BLaER1 (cell line): Measurements from ENCODE around the gene PRAMEF18.
"Not testable (repeated sequence)": the region's sequence is repeated elsewhere in the genome, so short reads cannot be mapped to it uniquely, and the experiment has no call there.

Experiments
- H3K27ac ChIP-seq: shearing (Covaris generic); formaldehyde crosslinking; 2 replicates; pipeline ENCODE4 v1.8.1; 2022
- H3K27me3 ChIP-seq: shearing (Covaris generic); formaldehyde crosslinking; 2 replicates; pipeline ENCODE4 v1.8.1; 2022
- H3K36me3 ChIP-seq: shearing (Covaris generic); formaldehyde crosslinking; 2 replicates; pipeline ENCODE4 v1.8.1; 2022
- H3K4me1 ChIP-seq: shearing (Covaris generic); formaldehyde crosslinking; 2 replicates; pipeline ENCODE4 v1.8.1; 2022
- H3K4me2 ChIP-seq: shearing (Covaris generic); formaldehyde crosslinking; 2 replicates; pipeline ENCODE4 v1.8.1; 2022
- H3K4me3 ChIP-seq: shearing (Covaris generic); formaldehyde crosslinking; 2 replicates; pipeline ENCODE4 v1.8.1; 2022
- H3K9ac ChIP-seq: shearing (Covaris generic); formaldehyde crosslinking; 2 replicates; pipeline ENCODE4 v1.8.1; 2022
- H3K9me3 ChIP-seq: shearing (Covaris generic); formaldehyde crosslinking; 2 replicates; pipeline ENCODE4 v1.8.1; 2022
- H4K20me1 ChIP-seq: shearing (Covaris generic); formaldehyde crosslinking; 2 replicates; pipeline ENCODE4 v1.8.1; 2022

PRAMEF18 gene, protein sequence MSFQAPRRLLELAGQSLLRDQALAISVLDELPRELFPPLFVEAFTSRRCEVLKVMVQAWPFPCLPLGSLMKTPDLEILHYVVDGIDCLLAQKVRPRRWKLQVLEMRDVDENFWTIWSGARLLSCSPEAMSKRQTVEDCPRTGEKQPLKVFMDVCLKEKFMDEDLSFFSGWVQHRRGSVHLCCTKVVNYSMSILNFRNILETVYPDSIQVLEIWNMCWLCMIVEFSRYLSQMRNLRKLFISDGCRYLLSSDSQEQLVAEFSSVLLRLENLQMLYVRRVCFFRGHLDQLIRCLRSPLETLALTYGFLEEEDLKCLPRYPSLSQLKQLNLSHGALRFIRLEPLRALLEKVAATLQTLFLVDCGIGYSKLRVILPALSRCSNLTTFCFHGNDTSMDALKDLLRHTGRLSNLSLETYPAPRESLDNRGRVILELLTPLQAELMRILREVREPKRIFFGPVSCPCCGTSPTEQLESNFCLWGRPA

DNA sequence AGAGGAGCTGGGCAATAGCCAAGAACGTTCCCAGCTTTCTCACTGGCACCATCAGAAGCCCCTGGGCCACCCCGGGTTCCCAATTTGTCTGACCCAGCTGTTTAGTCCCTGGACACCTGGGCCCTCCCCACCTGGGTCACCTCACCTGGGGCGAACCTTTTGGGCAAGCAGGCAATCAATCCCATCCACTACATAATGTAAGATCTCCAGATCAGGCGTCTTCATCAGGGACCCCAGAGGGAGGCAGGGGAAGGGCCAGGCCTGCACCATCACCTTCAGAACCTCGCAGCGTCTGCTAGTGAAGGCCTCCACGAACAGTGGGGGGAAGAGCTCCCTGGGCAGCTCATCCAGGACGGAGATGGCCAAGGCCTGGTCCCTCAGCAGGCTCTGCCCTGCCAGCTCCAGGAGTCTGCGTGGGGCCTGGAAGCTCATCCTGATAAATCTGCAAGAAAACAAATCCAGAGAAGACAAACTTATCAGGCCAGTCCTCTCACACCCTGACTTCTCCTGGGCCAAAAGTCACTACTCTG lies at the start of gene PRAMEF18:
Gene PRAMEF18 (minus strand): TSS at position 480 of the 530 bp plus-strand sequence. CDS start 48 bp downstream, at position 432.
- not testable (repeated sequence) for H3K4me3 ChIP-seq, H3K9me3 ChIP-seq, H3K27me3 ChIP-seq, H3K9ac ChIP-seq, H4K20me1 ChIP-seq, H3K36me3 ChIP-seq, H3K4me1 ChIP-seq, H3K27ac ChIP-seq, H3K4me2 ChIP-seq

DNA sequence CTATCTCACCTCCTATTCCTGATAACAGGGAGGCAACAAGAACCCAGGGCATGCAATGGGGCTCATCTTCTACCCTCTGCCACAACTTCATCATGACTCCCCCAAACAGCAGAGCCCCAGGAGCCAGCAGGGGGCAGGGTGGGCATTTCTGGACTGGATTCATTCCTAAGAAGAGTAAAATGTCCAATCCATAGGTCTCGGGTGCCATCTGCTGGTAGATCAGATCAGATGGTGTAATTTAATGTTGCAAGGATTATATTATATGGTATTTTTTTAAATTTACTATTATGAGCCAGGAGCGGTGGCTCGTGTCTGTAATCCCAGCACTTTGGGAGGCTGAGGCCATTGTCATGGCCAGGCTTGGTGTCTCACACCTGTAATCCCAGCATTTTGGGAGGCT lies 39.2 kb upstream of the PRAMEF18 start:
- not testable (repeated sequence) for H3K27ac ChIP-seq, H4K20me1 ChIP-seq, H3K27me3 ChIP-seq, H3K4me1 ChIP-seq, H3K4me3 ChIP-seq, H3K36me3 ChIP-seq, H3K9me3 ChIP-seq, H3K9ac ChIP-seq, H3K4me2 ChIP-seq

DNA sequence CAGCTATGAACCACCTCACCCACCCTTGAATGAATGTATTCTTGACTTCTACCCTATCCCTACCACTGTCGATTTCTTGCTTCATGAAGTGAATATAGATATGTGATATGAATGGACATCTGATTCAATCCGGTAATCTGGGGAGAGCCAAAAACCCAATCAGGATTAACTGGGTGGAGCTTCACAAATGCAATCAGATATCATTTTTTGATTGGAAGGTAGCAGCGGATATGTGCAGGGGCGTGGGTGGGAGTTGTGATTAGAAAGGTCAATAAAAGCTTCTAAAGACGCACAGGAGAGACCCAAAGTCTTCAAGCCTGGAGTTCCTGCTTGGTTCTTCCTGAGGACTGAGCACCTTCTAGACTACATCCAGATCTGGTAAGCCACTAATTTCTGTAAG lies 27.9 kb upstream of the PRAMEF18 start, which contains the start of gene PRAMEF5:
Gene PRAMEF5 (plus strand): TSS at position 301 of the 400 bp plus-strand sequence. CDS start 5,071 bp downstream, outside the sequence.
- not testable (repeated sequence) for H3K4me1 ChIP-seq, H3K27ac ChIP-seq, H4K20me1 ChIP-seq, H3K4me3 ChIP-seq, H3K4me2 ChIP-seq, H3K27me3 ChIP-seq, H3K36me3 ChIP-seq, H3K9ac ChIP-seq, H3K9me3 ChIP-seq

DNA sequence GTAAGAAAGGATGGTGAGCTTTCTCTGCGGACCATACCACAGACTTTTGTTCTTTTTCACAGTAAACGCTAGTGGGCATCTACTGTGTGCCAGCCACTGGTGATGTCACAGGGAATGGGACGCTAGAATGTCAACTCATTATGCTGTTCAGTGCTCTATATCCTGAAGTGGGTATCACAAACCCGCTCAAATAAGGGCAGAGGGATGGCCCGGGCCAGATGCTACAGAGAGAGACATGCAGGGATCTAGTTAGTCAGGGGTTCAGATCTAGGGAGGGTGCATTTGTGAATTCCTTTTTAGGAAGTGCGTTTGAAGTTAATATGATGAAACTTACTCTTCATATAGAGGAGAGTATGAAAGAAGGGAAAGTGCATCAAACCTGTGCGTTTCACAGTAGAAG lies 21.2 kb upstream of the PRAMEF18 start:
- not testable (repeated sequence) for H3K27me3 ChIP-seq, H3K4me3 ChIP-seq

DNA sequence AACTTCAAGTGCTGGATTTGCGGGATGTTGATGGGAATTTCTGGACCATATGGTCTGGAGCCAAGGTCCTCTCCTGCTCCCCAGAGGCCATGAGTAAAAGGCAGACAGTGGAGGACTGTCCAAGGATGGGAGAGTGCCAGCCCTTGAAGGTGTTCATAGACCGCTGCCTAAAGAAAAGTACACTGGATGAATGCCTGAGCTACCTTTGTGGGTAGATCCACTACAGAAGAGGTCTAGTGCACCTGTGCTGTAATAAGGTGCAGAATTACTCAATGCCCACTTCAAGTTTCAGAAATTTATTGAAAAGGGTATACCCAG lies 20.6 kb upstream of the PRAMEF18 start:
- not testable (repeated sequence) for H3K4me3 ChIP-seq, H3K4me1 ChIP-seq, H3K27ac ChIP-seq, H3K27me3 ChIP-seq, H3K9me3 ChIP-seq, H4K20me1 ChIP-seq, H3K36me3 ChIP-seq, H3K4me2 ChIP-seq, H3K9ac ChIP-seq

More for the DNA sequence above, 21.2 kb upstream of the PRAMEF18 start:
- H3K4me2 ChIP-seq, H4K20me1 ChIP-seq, H3K27ac ChIP-seq, H3K9me3 ChIP-seq, H3K4me1 ChIP-seq, H3K9ac ChIP-seq, H3K36me3 ChIP-seq: not testable (repeated sequence)

DNA sequence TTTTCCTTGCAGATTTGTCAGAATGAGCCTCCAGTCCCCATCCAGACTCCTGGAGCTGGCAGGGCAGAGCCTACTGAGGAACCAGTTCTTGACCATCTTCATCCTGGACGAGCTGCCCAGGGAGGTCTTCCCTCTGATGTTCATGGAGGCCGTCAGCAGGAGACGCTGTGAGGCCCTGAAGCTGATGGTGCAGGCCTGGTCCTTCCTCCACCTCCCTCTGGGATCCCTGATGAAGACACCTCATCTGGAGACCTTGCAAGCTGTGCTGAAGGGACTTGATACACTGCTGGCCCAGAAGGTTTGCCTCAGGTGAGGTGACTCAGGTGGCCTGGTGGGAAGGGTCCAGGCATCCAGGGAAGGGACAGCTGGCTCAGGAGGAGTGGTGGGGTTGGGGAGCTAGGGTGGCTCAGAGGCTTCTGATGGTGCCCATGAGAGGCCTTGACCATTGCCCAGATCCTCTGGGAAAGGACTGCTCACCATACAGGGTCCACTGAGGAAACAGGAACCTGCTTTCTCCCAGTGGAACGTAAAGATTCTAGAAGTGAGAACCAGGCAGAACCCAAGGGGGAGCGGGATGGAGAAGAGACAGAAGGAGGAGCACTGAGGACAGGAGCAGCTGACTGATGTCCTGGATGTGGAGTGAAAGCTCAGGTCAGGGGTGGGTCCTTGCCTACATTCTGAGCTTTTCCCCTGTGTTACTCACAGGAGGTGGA lies 20.0 kb upstream of the PRAMEF18 start:
- not testable (repeated sequence) for H3K27me3 ChIP-seq, H3K36me3 ChIP-seq, H3K4me3 ChIP-seq, H4K20me1 ChIP-seq, H3K27ac ChIP-seq, H3K9ac ChIP-seq, H3K9me3 ChIP-seq, H3K4me1 ChIP-seq, H3K4me2 ChIP-seq

DNA sequence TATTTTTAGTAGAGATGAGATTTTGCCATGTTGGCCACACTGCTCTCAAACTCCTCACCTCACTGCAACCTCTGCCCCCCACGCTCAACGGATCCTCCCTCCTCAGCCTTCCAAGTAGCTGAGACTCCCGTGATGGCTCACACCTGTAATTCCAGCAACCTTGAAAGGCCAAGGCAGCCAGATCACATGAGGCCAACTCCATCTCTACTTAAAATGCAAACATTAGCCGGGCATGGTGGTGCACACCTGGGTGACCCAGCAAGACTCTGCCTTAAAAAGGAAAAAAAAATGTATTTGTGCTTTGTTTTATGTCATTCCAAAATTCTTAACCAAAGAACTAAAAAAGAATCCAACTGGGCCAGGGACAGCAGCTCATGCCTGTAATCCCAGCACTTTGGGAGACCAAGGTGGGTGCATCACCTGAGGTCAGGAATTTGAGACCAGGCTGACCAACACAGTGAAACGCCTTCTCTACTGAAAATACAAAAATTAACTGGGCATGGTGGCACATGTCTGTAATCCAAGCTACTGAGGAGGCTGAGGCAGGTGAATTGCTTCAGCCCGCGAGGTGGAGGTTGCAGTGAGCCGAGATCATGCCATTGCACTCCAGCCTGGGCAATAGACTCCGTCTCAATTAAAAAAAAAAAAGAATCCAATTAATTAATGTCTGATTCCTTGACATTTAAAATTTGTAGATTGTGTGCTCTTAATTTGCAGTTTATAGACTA lies 17.7 kb upstream of the PRAMEF18 start:
- not testable (repeated sequence) for H3K4me3 ChIP-seq, H3K9ac ChIP-seq, H3K36me3 ChIP-seq, H3K27ac ChIP-seq, H3K4me1 ChIP-seq, H4K20me1 ChIP-seq, H3K27me3 ChIP-seq, H3K9me3 ChIP-seq, H3K4me2 ChIP-seq

DNA sequence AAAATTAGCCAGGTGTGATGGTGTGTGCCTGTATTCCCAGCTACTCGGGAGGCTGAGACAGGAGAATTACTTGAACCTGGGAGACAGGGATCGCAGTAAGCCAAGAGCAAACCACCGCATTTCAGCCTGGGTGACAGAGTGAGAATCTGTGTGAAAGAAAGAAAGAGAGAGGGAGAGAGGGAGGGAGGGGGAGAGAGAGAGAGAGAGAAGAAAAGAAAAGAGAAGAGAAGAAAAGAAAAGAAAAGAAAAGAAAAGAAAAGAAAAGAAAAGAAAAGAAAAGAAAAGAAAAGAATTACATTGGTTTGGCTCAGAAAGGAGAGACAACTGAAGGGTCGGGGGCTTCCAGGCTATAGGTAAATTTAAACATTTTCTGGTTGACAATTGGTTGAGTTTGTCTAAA lies 13.7 kb upstream of the PRAMEF18 start:
- not testable (repeated sequence) for H3K9ac ChIP-seq, H3K36me3 ChIP-seq, H4K20me1 ChIP-seq, H3K9me3 ChIP-seq, H3K4me3 ChIP-seq, H3K27ac ChIP-seq, H3K4me1 ChIP-seq, H3K27me3 ChIP-seq, H3K4me2 ChIP-seq

DNA sequence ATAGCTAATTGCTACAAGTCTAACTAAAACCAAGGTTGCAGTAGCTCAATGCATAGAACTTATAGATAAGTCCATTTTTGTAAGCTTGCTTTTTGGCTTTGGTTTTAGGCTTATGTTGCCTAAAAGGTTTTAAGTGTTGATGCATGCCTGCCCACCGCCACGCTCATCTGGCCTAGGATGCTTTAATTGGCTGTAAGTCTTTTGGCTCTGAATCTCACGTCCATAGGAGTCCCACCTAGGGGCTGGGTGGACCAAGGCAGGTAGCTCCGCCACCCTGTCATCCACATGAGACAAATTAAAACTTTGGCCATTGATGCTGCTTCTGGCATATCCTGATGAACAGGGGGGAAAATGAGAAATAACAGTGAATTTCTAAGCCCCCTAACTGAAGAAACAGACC lies 11.6 kb upstream of the PRAMEF18 start:
- not testable (repeated sequence) for H3K27ac ChIP-seq, H3K4me2 ChIP-seq, H3K27me3 ChIP-seq, H3K4me3 ChIP-seq, H3K4me1 ChIP-seq, H3K36me3 ChIP-seq, H4K20me1 ChIP-seq, H3K9ac ChIP-seq, H3K9me3 ChIP-seq

DNA sequence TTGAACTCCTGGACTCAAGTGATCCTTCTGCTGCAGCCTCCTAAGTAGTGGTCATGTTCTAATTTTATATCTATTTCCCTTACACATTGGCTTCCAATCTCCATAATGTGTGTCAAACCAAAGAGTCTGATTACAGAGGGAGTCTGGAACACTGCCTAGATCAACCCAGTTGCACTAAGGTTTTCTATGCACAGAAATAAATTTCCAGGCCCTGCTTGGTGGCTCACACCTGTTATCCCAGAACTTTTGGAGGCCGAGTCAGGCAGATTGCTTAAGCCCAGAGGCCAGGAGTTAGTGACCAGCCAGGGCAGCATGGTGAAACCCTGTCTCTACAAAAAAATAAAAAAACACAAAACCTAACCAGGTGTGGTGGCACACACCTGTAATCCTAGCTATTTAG lies 8.1 kb upstream of the PRAMEF18 start:
- H3K4me2 ChIP-seq, H3K27me3 ChIP-seq, H3K9ac ChIP-seq, H3K27ac ChIP-seq, H3K36me3 ChIP-seq, H3K9me3 ChIP-seq, H3K4me3 ChIP-seq, H3K4me1 ChIP-seq, H4K20me1 ChIP-seq: not testable (repeated sequence)

DNA sequence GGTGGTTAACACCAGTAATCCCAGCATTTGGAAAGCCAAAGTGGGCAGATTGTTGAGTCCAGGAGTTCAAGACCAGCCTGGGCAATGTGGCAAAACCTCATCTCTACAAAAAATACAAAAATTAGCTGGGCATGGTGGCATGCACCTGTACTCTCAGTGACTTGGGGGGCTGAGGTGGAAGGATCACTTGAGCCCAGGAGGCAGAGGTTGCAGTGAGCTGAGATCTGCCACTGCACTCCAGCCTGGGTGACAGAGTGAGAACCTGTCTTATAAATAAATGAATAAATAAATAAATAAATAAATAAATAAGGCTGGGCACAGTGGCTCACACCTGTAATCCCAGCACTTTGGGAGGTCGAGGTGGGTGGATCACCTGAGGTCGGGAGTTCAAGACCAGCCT lies 6.1 kb upstream of the PRAMEF18 start:
- not testable (repeated sequence) for H4K20me1 ChIP-seq, H3K9me3 ChIP-seq, H3K36me3 ChIP-seq, H3K9ac ChIP-seq, H3K27ac ChIP-seq, H3K4me2 ChIP-seq, H3K27me3 ChIP-seq, H3K4me3 ChIP-seq, H3K4me1 ChIP-seq

DNA sequence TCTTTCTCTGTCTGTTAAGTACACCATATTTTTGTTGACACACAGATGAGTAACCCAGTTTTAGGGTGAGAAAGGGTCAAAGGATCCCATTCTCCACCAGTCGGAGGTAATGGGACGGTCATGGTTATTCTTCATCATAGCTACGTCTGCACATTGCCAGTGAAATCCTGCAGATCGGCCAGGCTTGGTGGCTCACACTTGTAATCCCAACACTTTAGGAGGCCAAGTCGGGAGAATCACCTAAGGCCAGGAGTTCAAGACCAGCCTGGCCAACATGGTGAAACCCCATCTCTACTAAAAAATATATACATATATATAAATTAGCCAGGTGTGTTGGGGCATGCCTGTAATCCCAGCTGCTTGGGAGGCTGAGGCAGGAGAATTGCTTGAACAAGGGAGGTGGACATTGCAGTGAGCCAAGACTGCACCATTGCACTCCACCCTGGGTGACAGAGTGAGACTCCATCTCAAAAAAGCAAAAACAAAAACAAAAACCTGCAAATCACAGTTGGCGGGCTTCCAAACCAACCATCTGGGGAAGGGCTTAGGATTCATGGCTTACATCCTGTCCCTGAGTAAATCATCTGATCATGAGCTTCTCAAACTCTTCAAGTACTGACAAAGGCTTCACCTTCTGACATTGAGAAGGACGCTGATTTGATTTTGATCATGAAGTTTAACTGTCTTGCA lies 5.3 kb upstream of the PRAMEF18 start:
- H3K36me3 ChIP-seq, H3K27me3 ChIP-seq, H3K9me3 ChIP-seq, H3K4me2 ChIP-seq, H3K4me1 ChIP-seq, H3K4me3 ChIP-seq, H4K20me1 ChIP-seq, H3K9ac ChIP-seq, H3K27ac ChIP-seq: not testable (repeated sequence)

DNA sequence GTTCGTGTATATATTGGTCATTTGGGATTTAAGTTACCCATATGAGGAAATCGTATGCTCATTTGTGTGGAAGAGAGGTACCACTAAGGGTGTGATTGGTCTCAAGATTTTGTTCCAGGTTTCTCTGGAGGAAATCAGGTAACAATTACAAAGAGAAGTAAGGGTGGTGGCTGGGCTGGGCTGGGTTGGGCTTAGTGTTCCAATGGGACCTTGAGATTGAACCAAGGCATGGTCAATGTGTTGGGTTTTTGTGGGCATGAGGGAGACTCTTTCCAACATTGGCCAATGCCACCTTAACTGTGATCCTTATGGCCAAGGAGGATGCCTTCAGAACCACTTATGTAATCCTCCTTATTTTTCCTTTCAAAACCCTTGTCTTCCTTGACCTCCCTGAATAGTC lies 4.6 kb upstream of the PRAMEF18 start:
- not testable (repeated sequence) for H3K27ac ChIP-seq, H3K4me2 ChIP-seq, H3K27me3 ChIP-seq, H3K36me3 ChIP-seq, H3K9ac ChIP-seq, H3K4me3 ChIP-seq, H3K4me1 ChIP-seq, H4K20me1 ChIP-seq, H3K9me3 ChIP-seq

DNA sequence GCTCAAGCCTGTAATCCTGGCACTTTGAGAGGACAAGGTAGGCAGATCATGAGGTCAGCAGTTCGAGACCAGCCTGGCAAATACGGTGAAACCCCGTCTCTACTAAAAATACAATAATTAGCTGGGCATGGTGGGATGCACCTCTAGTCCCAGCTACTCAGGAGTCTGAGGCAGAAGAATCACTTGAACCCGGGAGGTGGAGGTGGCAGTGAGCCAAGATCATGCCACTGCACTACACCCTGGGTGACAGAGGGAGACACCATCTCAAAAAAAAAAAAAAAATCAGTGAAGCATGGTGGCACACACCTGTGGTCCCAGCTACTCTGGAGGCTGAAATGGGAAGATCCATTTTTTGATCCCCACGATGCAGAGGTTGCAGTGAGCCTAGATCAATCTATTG lies 4.1 kb upstream of the PRAMEF18 start:
- not testable (repeated sequence) for H3K9ac ChIP-seq, H3K4me2 ChIP-seq

More for the DNA sequence above, 4.1 kb upstream of the PRAMEF18 start:
- H3K27ac ChIP-seq, H4K20me1 ChIP-seq, H3K4me1 ChIP-seq, H3K9me3 ChIP-seq, H3K27me3 ChIP-seq, H3K4me3 ChIP-seq, H3K36me3 ChIP-seq: not testable (repeated sequence)
